ENCODE measurements around the gene PIM3. TPM values are rescaled to one million over a fixed set of nuclear protein-coding genes. Genes with fewer than 3 reads are reported as not detected.
A peak's percentile ranks its signal among the peaks of the same experiment; 100 is the strongest.

Gene PIM3
- total and polyA plus RNA-seq, 10 of the 15 experiments (the other 5 are each of a cell fraction or from before 2014, with no cell fraction given) = 0.31 to 60.8 (median 12.4) TPM

DNA sequence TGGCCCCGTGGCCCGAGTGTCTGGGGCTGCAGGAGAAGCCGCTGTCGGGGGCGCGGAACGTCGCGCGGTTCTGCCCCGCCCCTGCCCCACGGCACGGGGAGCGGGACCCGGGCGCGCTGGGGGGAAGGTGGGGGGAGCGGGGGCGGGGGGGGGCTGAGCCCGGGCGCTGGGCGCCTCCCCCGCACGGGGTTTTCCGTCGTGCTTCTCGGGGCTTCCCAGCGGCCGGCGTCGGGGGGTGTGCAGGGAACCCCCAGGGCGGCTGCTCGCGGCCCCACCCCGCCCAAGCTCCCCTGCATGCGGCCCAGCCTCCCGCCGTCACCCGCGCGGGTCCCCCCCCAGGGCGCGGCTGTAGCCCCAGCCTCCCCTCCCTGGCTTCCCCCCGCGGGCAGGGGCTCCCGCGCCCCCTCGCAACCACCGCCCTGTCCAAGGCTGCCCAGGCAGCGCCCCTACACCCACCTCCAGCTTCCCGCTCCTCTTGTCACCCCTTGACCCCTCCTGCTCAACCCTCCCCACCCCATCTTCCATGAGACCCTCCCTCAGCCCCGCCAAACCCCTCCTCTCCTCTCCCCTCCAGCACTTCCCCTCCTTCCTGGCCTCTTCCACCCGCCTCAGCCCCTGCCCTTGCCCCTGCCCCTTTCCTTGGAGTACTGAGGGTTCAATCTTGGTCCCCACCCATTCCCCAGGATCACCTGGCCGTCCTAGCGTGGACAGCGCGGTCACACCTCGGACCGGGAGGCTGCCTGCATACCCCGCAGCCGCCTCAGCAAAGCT lies 50.3 kb downstream of the PIM3 start:
- no peaks in the 10 kb centered on the region for H3K36me3 ChIP-seq (ENCODE audit: control insufficient read depth in 2 of 2, insufficient read depth in 2 of 2, low read length in 1 of 2)
- peak overlapping the region; percentile 29 for H2AFZ ChIP-seq (ENCODE audit: control insufficient read depth, low read depth, low read length)
- BruUV-seq (replicated peaks) = no TSS peak
- WGBS (ENCODE audit: insufficient coverage, insufficient replicate concordance, low lambda C conversion rate, missing lambda C conversion rate) = 14% methylated on average over 9 of the region's 61 CpGs
- H3K4me3 ChIP-seq = peak overlapping the region; percentile 58; the same call in 1 of the 2 replicates
- ChIA-PET SMC1A (ENCODE audit: uncharacterized antibody, unreplicated experiment) (no interaction called here), POLR2A (interaction anchor here (1.4 kb wide), 2 partner anchors 39 to 49 kb away, joined by 3 to 6 read pairs; no protein-coding TSS in a partner anchor), CTCF (interaction anchor here (3.0 kb wide), 1 partner anchor 80 kb away, joined by 11 read pairs; no protein-coding TSS in a partner anchor), RAD21 (ENCODE audit: unreplicated experiment) (interaction anchor here (1.4 to 1.5 kb wide), 2 partner anchors 20 to 34 kb away, joined by 4 to 6 read pairs; no protein-coding TSS in a partner anchor)
- peak overlapping the region; percentile 25 for H3K27ac ChIP-seq (ENCODE audit: control insufficient read depth, insufficient read depth)
- ATAC-seq (peak; percentile 82), FAIRE-seq (no peak), DNase-seq (ENCODE audit: low read depth, low spot score) (no peak)
- peaks cover 15% of the 10 kb centered on the region for H3K4me1 ChIP-seq (ENCODE audit: control insufficient read depth, insufficient read depth, low read length)
- H3K9ac ChIP-seq (ENCODE audit: control insufficient read depth, insufficient read depth, low read length) = peak overlapping the region; percentile 54; the same call in 1 of the 2 replicates
- in situ Hi-C loops (cut with MboI) = no loop called here
- no peaks in the 10 kb centered on the region; a peak in 1 of 4 replicates for H3K27me3 ChIP-seq (replicated peaks in 1 of 2; ENCODE audit: control insufficient read depth in 2 of 2, insufficient read depth in 2 of 2, low read length in 1 of 2)
- H3K4me2 ChIP-seq (ENCODE audit: control insufficient read depth, insufficient read depth) = peak overlapping the region; percentile 59
- TF ChIP-seq HDGF (IDR thresholded peaks at IDR 0.05) = peak; percentile 70; the same call in 1 of the 2 replicates
- TF ChIP-seq HCFC1 (IDR thresholded peaks at IDR 0.05; ENCODE audit: low read length) = no peak
- TF ChIP-seq IKZF2 (IDR thresholded peaks at IDR 0.05) = 0 out of 4 replicates have a peak, but pooled peaks of 1 of the 2 experiments have one; percentile 11
- TF ChIP-seq MEF2A (IDR thresholded peaks at IDR 0.05; ENCODE audit: insufficient read depth, low read depth, low read length) = no peak
- TF ChIP-seq, protein P1, sequence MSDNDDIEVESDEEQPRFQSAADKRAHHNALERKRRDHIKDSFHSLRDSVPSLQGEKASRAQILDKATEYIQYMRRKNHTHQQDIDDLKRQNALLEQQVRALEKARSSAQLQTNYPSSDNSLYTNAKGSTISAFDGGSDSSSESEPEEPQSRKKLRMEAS (IDR thresholded peaks at IDR 0.05; ENCODE audit: low read depth, low read length) = peak; percentile 21; the same call in 1 of the 2 replicates
- peak in 1 of 2 experiments; percentile 64; a peak in 2 of 4 replicates for TF ChIP-seq BHLHE40 (IDR thresholded peaks at IDR 0.05; ENCODE audit: borderline replicate concordance in 1 of 2, low read depth in 2 of 2, low read length in 1 of 2)
- TF ChIP-seq SIN3A (IDR thresholded peaks at IDR 0.05; ENCODE audit: low read depth, low read length) = 0 out of 2 replicates have a peak, but pooled peaks have one; percentile 10
- TF ChIP-seq RCOR1 (conservative IDR thresholded peaks at IDR 0.05; ENCODE audit: low read depth, low read length) = no peak
- peak; percentile 67 for TF ChIP-seq PAX5 (IDR thresholded peaks at IDR 0.05; ENCODE audit: borderline replicate concordance, low read depth, low read length)
- TF ChIP-seq EGR1 (IDR thresholded peaks at IDR 0.05; ENCODE audit: borderline replicate concordance in 1 of 2, low read depth in 2 of 2, low read length in 2 of 2) = peak in 1 of 2 experiments; percentile 85; a peak in 1 of 3 replicates
- 0 out of 2 replicates have a peak, but pooled peaks have one; percentile 11 for TF ChIP-seq CREM (IDR thresholded peaks at IDR 0.05; ENCODE audit: low read depth)
- TF ChIP-seq TCF12 (IDR thresholded peaks at IDR 0.05; ENCODE audit: low read depth, low read length) = 0 out of 2 replicates have a peak, but pooled peaks have one; percentile 36
- TF ChIP-seq DPF2 (IDR thresholded peaks at IDR 0.05) = 0 out of 2 replicates have a peak, but pooled peaks have one; percentile 1
- TF ChIP-seq, protein P2, sequence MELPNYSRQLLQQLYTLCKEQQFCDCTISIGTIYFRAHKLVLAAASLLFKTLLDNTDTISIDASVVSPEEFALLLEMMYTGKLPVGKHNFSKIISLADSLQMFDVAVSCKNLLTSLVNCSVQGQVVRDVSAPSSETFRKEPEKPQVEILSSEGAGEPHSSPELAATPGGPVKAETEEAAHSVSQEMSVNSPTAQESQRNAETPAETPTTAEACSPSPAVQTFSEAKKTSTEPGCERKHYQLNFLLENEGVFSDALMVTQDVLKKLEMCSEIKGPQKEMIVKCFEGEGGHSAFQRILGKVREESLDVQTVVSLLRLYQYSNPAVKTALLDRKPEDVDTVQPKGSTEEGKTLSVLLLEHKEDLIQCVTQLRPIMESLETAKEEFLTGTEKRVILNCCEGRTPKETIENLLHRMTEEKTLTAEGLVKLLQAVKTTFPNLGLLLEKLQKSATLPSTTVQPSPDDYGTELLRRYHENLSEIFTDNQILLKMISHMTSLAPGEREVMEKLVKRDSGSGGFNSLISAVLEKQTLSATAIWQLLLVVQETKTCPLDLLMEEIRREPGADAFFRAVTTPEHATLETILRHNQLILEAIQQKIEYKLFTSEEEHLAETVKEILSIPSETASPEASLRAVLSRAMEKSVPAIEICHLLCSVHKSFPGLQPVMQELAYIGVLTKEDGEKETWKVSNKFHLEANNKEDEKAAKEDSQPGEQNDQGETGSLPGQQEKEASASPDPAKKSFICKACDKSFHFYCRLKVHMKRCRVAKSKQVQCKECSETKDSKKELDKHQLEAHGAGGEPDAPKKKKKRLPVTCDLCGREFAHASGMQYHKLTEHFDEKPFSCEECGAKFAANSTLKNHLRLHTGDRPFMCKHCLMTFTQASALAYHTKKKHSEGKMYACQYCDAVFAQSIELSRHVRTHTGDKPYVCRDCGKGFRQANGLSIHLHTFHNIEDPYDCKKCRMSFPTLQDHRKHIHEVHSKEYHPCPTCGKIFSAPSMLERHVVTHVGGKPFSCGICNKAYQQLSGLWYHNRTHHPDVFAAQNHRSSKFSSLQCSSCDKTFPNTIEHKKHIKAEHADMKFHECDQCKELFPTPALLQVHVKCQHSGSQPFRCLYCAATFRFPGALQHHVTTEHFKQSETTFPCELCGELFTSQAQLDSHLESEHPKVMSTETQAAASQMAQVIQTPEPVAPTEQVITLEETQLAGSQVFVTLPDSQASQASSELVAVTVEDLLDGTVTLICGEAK (IDR thresholded peaks at IDR 0.05; ENCODE audit: borderline replicate concordance) = peak; percentile 22; the same call in 1 of the 2 replicates
- intact Hi-C loops (cut with micrococcal nuclease; ENCODE audit: unreplicated experiment) = no loop called here
- H3K79me2 ChIP-seq (ENCODE audit: control insufficient read depth, insufficient read depth, low read length) = no peaks in the 10 kb centered on the region
- H4K20me1 ChIP-seq (ENCODE audit: control insufficient read depth, insufficient read depth) = no peaks in the 10 kb centered on the region
- no peaks in the 10 kb centered on the region for H3K9me3 ChIP-seq (replicated peaks; ENCODE audit: control insufficient read depth, insufficient read depth, low read length)
